Cardiac septum (tissue), 1 donor: ENCODE results near the gene BLNK. TPM values are rescaled to one million over a fixed set of nuclear protein-coding genes. Genes with fewer than 3 reads are reported as not detected.
"Not testable (repeated sequence)": the region's sequence is repeated elsewhere in the genome, so short reads cannot be mapped to it uniquely, and the experiment has no call there.

Experiments
- DNase-seq: peaks from one replicate; pipeline ENCODE4 v3.0.0-alpha.2; 2020; ENCODE audit warnings: low spot score
- intact Hi-C: fragments of 100-400 bp; cut with DNase I; formaldehyde crosslinking; loops from one replicate; pipeline ENCODE4 v1.14.0; 2022
- total RNA-seq: library from RNA; stranded (reverse); fragmentation: NEBNext Ultra II Directional; extraction: Animal tissue kit (Norgen Biotek cat#: 25700); gene quantifications from one replicate; pipeline ENCODE4 v1.2.1, GENCODE V29; 2021
- donor health status: DM: no; HTN: no; CAD: no.

BLNK gene
- total RNA-seq, 1 donor from 2014 or later, result 0.86 TPM

GRCh38 chr10:96236090-96236478, 35.3 kb downstream of the BLNK start:
- intact Hi-C loops, result no loop called here
- no peak for DNase-seq

- intact Hi-C loops, result no loop called here
- no peak for DNase-seq
These were observed 35.9 kb downstream of the BLNK start for GRCh38 chr10:96235326-96236089.

- intact Hi-C loops, result no loop called here
- DNase-seq, result no peak
These were observed 37.4 kb downstream of the BLNK start for GRCh38 chr10:96233959-96234358.

GRCh38 chr10:96230527-96230926, 40.8 kb downstream of the BLNK start:
- intact Hi-C loops, result loop anchor here (2.0 kb wide), 1 partner anchor 62 kb away; no protein-coding TSS in a partner anchor
- no peak for DNase-seq

- intact Hi-C loops, result loop anchor here (2.0 kb wide), 1 partner anchor 63 kb away; no protein-coding TSS in a partner anchor
- DNase-seq, result no peak
These were observed 41.8 kb downstream of the BLNK start for GRCh38 chr10:96229568-96230030.

GRCh38 chr10:96228408-96228994, 42.9 kb downstream of the BLNK start:
- no peak for DNase-seq
- intact Hi-C loops, result no loop called here

- no peak for DNase-seq
These were observed 44.2 kb downstream of the BLNK start for GRCh38 chr10:96227206-96227605.

GRCh38 chr10:96225119-96225518, 46.2 kb downstream of the BLNK start:
- intact Hi-C loops, result no loop called here
- no peak for DNase-seq

More at GRCh38 chr10:96227206-96227605, 44.2 kb downstream of the BLNK start:
- intact Hi-C loops, result no loop called here

- DNase-seq, result no peak
- intact Hi-C loops, result no loop called here
These were observed 48.5 kb downstream of the BLNK start for GRCh38 chr10:96222908-96223307.

- intact Hi-C loops, result no loop called here
- no peak for DNase-seq
These were observed 48.9 kb downstream of the BLNK start for GRCh38 chr10:96222441-96222840.

- intact Hi-C loops, result no loop called here
- DNase-seq, result no peak
These were observed 52.5 kb downstream of the BLNK start for GRCh38 chr10:96218826-96219225.

GRCh38 chr10:96217711-96218110, 53.7 kb downstream of the BLNK start:
- DNase-seq, result no peak
- intact Hi-C loops, result no loop called here

- DNase-seq, result no peak
- intact Hi-C loops, result no loop called here
These were observed 54.6 kb downstream of the BLNK start for GRCh38 chr10:96216775-96217174.

- intact Hi-C loops, result no loop called here
- DNase-seq, result no peak
These were observed 58.5 kb downstream of the BLNK start for GRCh38 chr10:96212911-96213310.

GRCh38 chr10:96211764-96212163, 59.6 kb downstream of the BLNK start:
- no peak for DNase-seq
- intact Hi-C loops, result no loop called here

GRCh38 chr10:96208946-96209345, 62.4 kb downstream of the BLNK start:
- no peak for DNase-seq
- intact Hi-C loops, result no loop called here

GRCh38 chr10:96208271-96208670, 63.1 kb downstream of the BLNK start:
- intact Hi-C loops, result no loop called here

GRCh38 chr10:96205580-96205979, 65.8 kb downstream of the BLNK start:
- intact Hi-C loops, result no loop called here
- no peak for DNase-seq

More at GRCh38 chr10:96208271-96208670, 63.1 kb downstream of the BLNK start:
- DNase-seq, result no peak

- intact Hi-C loops, result no loop called here
- DNase-seq, result no peak
These were observed 69.8 kb downstream of the BLNK start for GRCh38 chr10:96201525-96201924.

GRCh38 chr10:96189505-96189904, 81.9 kb downstream of the BLNK start:
- DNase-seq, intact Hi-C loops: not testable (repeated sequence)

GRCh38 chr10:96188916-96189315, 82.5 kb downstream of the BLNK start:
- DNase-seq, result no peak
- intact Hi-C loops, result no loop called here
